ENCODE measurements around the gene UACA. TPM values are rescaled to one million over a fixed set of nuclear protein-coding genes. Genes with fewer than 3 reads are reported as not detected.

UACA gene
- total and polyA plus RNA-seq, 2 of the 8 experiments (the other 6 are each of a cell fraction or from before 2014, with no cell fraction given), result 28.6 to 38.9 TPM

DNA sequence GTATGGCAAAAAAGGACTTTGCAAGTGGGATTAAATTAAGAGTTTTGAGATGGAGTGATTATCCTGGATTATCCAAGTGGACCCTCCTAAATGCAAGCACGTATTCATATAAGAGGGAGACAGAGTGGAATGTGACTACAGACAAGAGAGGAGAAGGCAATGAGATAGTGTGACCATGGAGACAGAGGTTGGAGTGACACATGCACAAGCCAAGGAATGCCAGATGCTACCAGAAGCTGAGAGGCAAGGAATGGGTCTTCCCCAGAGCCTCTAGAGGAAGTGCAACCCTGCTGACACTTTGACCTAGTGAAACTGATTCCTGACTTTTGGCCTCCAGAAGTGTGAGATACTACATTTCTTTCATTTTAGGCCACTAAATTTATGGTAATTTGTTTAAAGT lies 117.2 kb downstream of the UACA start (continued):
- no peak for TF ChIP-seq CBX8 (IDR thresholded peaks at IDR 0.05; ENCODE audit: borderline replicate concordance, low read depth, low read length)
- no peak for TF ChIP-seq CHD2 (IDR thresholded peaks at IDR 0.05; ENCODE audit: low read length)
- TF ChIP-seq EGR1 (IDR thresholded peaks at IDR 0.05; ENCODE audit: borderline replicate concordance, low read depth, low read length), result no peak
- TF ChIP-seq, protein P1, sequence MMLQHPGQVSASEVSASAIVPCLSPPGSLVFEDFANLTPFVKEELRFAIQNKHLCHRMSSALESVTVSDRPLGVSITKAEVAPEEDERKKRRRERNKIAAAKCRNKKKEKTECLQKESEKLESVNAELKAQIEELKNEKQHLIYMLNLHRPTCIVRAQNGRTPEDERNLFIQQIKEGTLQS (IDR thresholded peaks at IDR 0.05; ENCODE audit: insufficient read depth, low read depth, low read length), result no peak
- no peak for TF ChIP-seq SAP30 (IDR thresholded peaks at IDR 0.05; ENCODE audit: insufficient read depth, insufficient replicate concordance, low read length)
